NCI-H2171 treated with DMSO at 0.1 percent for 48 hours (cell line): ENCODE measurements around the gene KIF1A.

Experiments
- DNase-seq: peaks from one replicate; lab custom pipeline; 2025; lab: John Stamatoyannopoulos, UW

The KIF1A gene

DNA sequence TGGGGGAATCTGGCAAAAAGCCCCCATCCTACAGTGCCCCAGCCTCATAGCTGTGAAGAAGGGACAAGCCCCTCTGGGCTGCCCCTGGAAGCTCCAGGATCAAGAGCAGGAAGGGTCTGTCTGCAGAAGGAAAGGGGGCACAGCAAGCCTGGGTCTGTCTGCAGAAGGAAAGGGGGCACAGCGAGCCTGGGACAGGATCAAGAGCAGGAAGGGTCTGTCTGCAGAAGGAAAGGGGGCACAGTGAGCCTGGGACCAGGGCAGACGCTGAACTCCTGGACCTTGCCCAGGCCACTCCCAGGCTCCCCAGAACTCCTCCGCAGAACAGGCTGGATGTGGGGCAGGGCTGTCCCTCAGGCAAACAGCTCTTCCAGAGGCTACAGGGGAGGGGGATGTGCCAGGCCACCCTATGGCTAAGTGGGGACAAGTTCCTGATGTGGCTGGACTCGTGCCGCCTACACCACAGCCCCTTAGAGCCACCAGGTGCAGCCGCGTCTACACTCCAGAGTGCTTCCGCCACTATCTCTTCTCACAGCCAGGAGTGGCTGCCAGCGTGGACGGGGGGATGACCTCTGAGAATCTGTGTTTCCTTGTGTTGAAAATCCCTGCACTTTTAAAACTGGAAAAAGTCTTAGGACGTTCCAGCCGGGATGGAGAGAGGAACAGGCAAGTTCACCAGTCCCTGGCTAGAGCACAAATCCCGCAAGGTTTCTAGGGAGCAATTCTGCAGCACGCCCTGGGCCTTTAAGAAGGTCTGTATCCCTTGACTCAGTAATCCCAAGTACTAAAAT, 20.8 kb downstream of the KIF1A start:
- DNase-seq = no peak

- no peak for DNase-seq
Observed at GRCh38 chr2:240798327-240798905, 21.6 kb downstream of the KIF1A start.

- no peak for DNase-seq
Observed at GRCh38 chr2:240797914-240798313, 22.1 kb downstream of the KIF1A start.

GRCh38 chr2:240797500-240797895, 22.5 kb downstream of the KIF1A start:
- no peak for DNase-seq

DNA sequence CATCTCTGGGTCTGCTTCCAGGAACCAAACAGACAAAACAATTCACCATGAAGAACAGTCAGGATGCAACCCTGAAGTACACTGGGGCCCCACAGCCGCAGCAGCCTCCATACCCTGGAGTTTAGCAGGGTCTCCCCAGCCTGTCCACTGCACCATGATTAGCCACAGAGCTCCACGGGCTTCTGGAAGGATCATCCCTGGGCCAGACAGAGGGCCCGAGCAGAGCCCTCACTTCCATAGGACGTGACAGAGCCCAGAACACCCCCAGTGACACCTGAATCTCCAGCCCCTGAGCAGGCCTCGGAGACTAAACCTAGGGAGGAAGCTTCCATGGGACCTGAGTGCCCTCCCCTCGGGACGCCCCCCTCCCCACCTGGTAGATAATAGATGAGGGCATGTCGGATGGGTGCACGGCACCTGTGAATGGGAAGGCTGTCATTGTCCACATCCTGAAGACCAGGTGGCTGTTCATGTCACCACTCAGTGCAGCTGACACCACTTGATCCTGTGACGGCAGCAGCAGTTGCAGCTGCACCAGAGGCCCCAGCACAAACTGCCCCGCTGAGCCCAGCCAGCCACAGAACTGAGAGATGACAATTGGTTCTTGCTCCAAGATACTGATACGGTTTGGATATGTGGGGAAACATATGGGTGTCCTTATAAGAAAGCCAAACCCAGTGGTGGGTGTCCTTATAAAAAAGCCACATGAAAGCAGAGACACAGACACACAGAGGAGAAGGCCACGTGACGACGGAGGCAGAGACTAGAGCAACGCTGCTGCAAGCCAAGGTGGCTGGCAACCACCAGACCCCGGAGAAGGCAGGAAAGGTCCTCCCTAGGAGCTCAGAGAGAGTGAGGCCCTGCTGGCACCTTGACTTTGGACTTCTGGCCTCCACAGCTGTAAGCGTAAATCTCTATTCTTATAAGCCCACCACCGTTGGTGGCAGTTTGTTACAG, 23.2 kb downstream of the KIF1A start:
- DNase-seq = no peak

- DNase-seq = no peak
Observed at GRCh38 chr2:240795916-240796510, 24.0 kb downstream of the KIF1A start.

GRCh38 chr2:240795454-240795853, 24.6 kb downstream of the KIF1A start:
- DNase-seq = no peak

DNA sequence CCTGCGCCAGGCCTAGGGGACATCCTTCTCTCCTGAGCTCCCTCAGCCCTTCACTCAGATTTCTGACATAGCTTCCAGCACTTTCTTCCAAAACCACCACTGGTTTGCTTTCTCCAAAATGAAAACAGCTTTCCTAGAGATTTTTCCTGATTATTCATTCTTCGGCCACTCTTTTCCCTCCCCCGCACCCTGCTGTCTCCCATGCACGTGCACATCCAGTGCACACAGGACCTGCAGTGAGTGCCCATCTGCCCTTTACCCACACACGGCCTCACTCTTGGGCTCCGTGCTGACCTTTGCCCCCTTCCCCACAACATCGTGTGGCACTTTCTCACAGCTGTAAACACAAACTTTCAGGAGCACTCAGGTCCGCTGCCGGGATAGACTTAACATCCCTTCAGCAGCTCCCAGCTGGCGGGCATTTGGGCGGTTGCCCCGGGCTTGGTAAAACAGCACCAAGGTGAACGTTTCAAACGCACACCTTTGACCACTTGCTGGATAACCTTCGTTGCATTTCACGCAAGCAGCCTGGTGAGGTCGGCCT, 25.8 kb downstream of the KIF1A start:
- DNase-seq = no peak

- no peak for DNase-seq
Observed at GRCh38 chr2:240793313-240794177, 26.5 kb downstream of the KIF1A start.

DNA sequence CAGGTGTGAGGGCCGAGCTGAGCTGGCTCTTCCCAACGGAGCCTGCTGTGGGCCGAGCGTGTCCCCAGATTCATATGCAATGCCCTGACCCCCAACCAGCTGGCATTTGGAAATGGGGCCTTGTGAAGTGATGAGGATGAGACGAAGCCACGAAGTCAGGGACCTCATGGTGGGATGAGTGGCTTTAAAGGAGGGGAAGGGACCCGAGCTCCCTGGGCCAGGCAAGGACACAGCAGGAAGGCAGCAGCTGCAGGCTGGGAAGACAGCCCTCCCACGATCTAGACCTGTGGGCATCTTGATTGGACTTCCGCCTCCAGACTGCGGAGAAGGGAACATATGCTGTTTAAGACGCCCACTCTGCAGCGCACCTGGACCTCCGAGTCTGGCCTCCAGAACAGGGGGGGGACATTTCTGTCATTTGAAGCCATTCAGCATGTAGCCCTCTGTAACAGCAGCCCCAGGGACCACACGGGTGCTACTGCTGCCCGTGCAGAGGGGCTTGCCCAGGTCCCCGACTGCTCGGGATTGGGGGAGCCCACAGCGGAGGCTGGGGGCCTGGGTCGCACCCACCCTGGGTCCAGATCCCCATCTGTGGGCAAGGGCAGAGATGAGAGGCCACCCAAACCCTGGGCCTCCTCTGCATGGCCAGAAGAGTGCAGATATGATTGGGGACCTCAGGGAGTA, 27.2 kb downstream of the KIF1A start:
- no peak for DNase-seq

DNA sequence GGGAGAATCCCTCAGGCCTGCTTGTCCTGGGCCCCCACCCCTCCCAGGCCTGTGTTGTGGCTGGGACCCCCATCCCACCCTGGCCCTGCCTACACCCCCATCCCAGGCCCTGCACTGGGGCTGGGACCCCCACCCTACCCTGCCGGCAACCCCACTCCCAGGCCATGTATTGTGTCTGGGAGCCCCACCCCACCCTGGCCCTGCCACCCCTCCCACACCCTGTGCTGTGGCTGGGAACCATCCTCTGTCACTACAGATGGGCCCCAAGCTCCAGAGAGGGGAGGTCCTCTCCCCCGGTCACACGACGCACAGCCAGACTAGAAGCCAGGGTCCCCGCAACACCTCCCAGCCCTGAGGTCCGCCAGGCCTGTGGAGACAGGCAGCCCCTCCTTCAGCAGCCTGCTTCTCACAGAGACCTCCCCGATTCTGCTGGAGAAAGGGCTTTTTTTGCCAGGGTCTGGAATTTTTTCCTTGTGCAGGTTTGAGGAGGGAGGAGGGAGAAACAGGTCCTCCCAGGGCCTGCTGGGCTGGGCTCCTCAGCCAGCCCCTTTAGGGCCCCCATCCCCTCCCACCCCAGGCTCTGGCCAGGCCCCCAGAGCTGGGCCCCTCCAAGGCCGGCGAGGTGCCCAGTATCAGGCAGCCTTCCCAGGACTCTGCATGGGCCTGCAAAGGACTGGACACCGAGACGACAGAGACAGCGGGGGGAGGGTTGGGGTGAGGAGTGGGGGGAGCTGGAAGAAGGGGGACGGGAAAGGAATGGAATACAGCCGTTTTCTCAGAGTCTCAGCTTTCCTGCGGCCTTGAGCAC, 28.0 kb downstream of the KIF1A start:
- no peak for DNase-seq

DNA sequence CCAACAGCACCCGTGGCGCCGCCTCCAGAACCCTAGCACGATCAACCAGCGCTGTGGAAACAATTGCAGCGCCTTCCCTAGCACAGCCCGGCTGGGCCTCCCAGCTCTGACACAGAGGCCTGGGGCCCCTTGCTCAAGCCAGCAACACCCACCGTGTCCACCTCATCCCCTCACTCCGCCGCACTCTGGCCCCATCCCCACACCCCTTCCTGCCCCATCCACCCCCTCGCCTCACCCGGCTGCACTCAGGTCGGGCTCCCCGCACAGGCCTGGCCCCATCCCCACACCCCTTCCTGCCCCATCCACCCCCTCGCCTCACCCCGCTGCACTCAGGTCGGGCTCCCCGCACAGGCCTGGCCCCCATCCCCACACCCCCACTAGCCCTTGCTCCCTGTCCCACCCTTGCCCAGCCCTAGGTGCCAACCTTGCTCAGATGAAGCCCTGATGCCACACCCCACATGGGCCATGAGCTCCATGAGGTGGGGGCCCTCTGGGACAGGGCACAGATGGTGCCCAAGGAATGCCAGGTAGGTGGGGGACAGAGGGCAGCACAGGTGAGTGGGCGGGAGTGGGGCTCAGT, 28.7 kb downstream of the KIF1A start:
- DNase-seq = no peak

- no peak for DNase-seq
Observed at GRCh38 chr2:240790370-240791220, 29.4 kb downstream of the KIF1A start.

GRCh38 chr2:240789501-240790369, 30.3 kb downstream of the KIF1A start:
- DNase-seq = no peak

DNA sequence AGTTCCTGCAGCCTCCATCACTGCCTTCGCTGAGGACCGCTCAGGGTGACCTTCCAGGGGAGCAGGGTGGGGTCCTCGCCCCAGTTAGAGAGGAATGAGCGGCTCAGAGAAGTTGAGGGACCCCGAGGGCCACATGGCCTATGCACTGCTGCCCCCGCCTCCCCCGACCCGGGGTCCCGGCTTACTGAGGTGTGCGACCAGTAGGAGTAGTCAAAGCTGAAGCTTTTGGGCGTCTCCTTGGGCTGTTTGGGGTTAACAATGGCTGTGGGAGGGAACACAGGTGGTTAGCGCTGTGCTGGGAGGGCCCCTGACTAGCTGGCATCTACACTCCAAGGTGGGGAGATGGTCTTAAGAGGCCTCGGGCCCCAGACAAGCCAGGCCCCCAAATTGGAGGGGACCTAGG, 31.0 kb downstream of the KIF1A start:
- no peak for DNase-seq

DNA sequence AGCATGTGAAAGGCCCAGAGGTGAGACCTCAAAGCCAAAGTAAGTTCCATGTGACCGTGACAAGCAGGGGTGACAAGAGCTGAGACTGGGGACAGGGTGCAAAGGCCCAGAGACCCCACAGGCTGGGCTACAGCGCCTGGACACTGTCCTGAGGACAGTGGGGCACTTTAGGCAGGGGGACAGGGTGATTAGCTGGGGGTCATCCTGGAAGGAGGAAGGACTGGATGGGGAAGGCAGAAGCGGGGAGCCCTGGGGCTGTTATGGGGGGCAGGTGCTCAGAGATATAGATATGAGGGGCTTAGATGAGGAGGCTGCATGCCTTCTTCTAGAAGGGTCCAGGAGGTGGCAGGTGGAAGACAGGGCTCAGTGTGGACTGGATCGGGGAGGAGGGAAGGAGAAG, 31.5 kb downstream of the KIF1A start:
- no peak for DNase-seq
